ENCODE results near the gene FBXO38.
"Not testable (repeated sequence)": the region's sequence is repeated elsewhere in the genome, so short reads cannot be mapped to it uniquely, and the experiment has no call there.

GRCh38 chr5:148468746-148469145 is 85.0 kb downstream of the FBXO38 start:
- TF ChIP-seq CTCF (IDR thresholded peaks at IDR 0.05); EP300 (IDR thresholded peaks at IDR 0.05); POLR2A (IDR thresholded peaks at IDR 0.05; ENCODE audit: low read depth): not testable (repeated sequence)

All from esophagus muscularis mucosa (tissue), 4 donors.